Liver (tissue), 9 donors: ENCODE results near the gene NPAS2. TPM values are rescaled to one million over a fixed set of nuclear protein-coding genes. Genes with fewer than 3 reads are reported as not detected.

Experiments used
- DNase-seq: peaks from one replicate; pipeline ENCODE4 v3.0.0-alpha.2; 2017; ENCODE audit warnings: low spot score
- H3K27ac ChIP-seq, 2 donors: one replicate each; pipeline ENCODE4 v1.7.0; 2013; ENCODE audit warnings: inconsistent platforms in 2 of 2, low read length in 2 of 2, control low read depth in 1 of 2, low read depth in 1 of 2, mild to moderate bottlenecking in 1 of 2
- H3K27me3 ChIP-seq, 4 donors: one replicate each; pipeline versions ENCODE4 v1.6.1 to v1.7.0; 2013; ENCODE audit warnings: low read length in 3 of 4, inconsistent platforms in 1 of 4, mild to moderate bottlenecking in 1 of 4, moderate library complexity in 1 of 4; ENCODE audit not compliant: control insufficient read depth in 4 of 4, insufficient read depth in 4 of 4
- H3K36me3 ChIP-seq, 4 donors: one replicate each; pipeline versions ENCODE4 v1.6.1 to v1.7.0; 2013; ENCODE audit warnings: low read length in 3 of 4, mild to moderate bottlenecking in 3 of 4, low read depth in 1 of 4, moderate library complexity in 1 of 4; ENCODE audit not compliant: control insufficient read depth in 4 of 4, insufficient read depth in 3 of 4
- H3K4me1 ChIP-seq, 4 donors: one replicate each; pipeline versions ENCODE4 v1.6.1 to v1.7.0; 2013; ENCODE audit warnings: low read length in 3 of 4, mild to moderate bottlenecking in 3 of 4, moderate library complexity in 1 of 4; ENCODE audit not compliant: control insufficient read depth in 4 of 4, insufficient read depth in 4 of 4
- H3K4me3 ChIP-seq, 3 donors: one replicate each; pipeline versions ENCODE4 v1.6.1 to v1.7.0; 2013; ENCODE audit warnings: low read length in 3 of 3, control low read depth in 1 of 3, low read depth in 1 of 3, mild to moderate bottlenecking in 1 of 3
- H3K9ac ChIP-seq, 2 donors: one replicate each; pipeline ENCODE4 v1.7.0; 2013; ENCODE audit warnings: low read length in 2 of 2, mild to moderate bottlenecking in 2 of 2, moderate library complexity in 2 of 2, control low read depth in 1 of 2, low read depth in 1 of 2
- H3K9me3 ChIP-seq, 4 donors: one replicate each; pipeline versions ENCODE4 v1.6.1 to v1.7.0; 2013; ENCODE audit warnings: low read length in 3 of 4; ENCODE audit not compliant: control insufficient read depth in 4 of 4
- ATF3 ChIP-seq: IDR thresholded peaks from 2 replicates; pipeline ENCODE4 v1.6.1; 2016; ENCODE audit warnings: antibody characterized with exemption
- FOXA1 ChIP-seq: IDR thresholded peaks from 2 replicates; pipeline ENCODE4 v1.6.1; 2016; ENCODE audit warnings: antibody characterized with exemption
- FOXA2 ChIP-seq: IDR thresholded peaks from 2 replicates; pipeline ENCODE4 v1.6.1; 2016; ENCODE audit warnings: antibody characterized with exemption
- GABPA ChIP-seq, 2 donors: IDR thresholded peaks in 1 of 2; conservative IDR thresholded peaks in 1 of 2; 2 replicates each; pipeline ENCODE4 v1.6.1; 2016; ENCODE audit warnings: antibody characterized with exemption in 2 of 2, mild to moderate bottlenecking in 1 of 2, moderate library complexity in 1 of 2
- HNF4A ChIP-seq, 2 donors: conservative IDR thresholded peaks; 2 replicates each; pipeline ENCODE4 v1.6.1; 2016; ENCODE audit warnings: antibody characterized with exemption in 2 of 2, mild to moderate bottlenecking in 2 of 2
- HNF4G ChIP-seq: IDR thresholded peaks from 2 replicates; pipeline ENCODE4 v1.6.1; 2016; ENCODE audit warnings: antibody characterized with exemption
- JUND ChIP-seq, 2 donors: IDR thresholded peaks; 2 replicates each; pipeline ENCODE4 v1.6.1; 2016; ENCODE audit warnings: antibody characterized with exemption in 2 of 2
- SP1 ChIP-seq: IDR thresholded peaks from 2 replicates; pipeline ENCODE4 v1.6.1; 2018; ENCODE audit warnings: antibody characterized with exemption, mild to moderate bottlenecking
- TAF1 ChIP-seq: conservative IDR thresholded peaks from 2 replicates; pipeline ENCODE4 v1.6.1; 2016; ENCODE audit warnings: antibody characterized with exemption, mild to moderate bottlenecking
- YY1 ChIP-seq: IDR thresholded peaks from 2 replicates; pipeline ENCODE4 v1.6.1; 2016; ENCODE audit warnings: antibody characterized with exemption, mild to moderate bottlenecking
- WGBS: extraction: QIAGEN DNeasy Blood & Tissue Kit; methylation state at CpG from one replicate; pipeline ENCODE4 v1.1.7; 2013; 5-methylcytosine and 5-hydroxymethylcytosine counted together
- polyA plus RNA-seq, 2 donors: library from polyadenylated mRNA; stranded (reverse) in 1 of 2; unstranded in 1 of 2; fragments of 200-250 nt in 1 of 2; fragments of >200 nt in 1 of 2; fragmentation: Nextera tagmentation in 1 of 2; extraction: Ambion mirVana in 1 of 2; gene quantifications; one replicate each; pipeline versions ENCODE4 v1.2.1 to v1.2.3, GENCODE V29; 2013 to 2015
- total RNA-seq, 2 donors: library from RNA; depleted of rRNA; stranded (reverse); fragments of >200 nt; gene quantifications; one replicate each; pipeline ENCODE4 v1.2.3, GENCODE V29; 2014
- TF ChIP-seq, protein P1 (sequence below): fragments of 150-350 bp; IDR thresholded peaks from 2 replicates; pipeline ENCODE4 v1.5.1; 2017; ENCODE audit warnings: improper control_type of control experiment, low read depth, low read length; ENCODE audit not compliant: missing input control
- TF ChIP-seq, protein P2 (sequence below): IDR thresholded peaks from 2 replicates; pipeline ENCODE4 v1.6.1; 2016; ENCODE audit warnings: antibody characterized with exemption
- TF ChIP-seq, protein P3 (sequence below): IDR thresholded peaks from 2 replicates; pipeline ENCODE4 v1.6.1; 2016; ENCODE audit warnings: antibody characterized with exemption
- TF ChIP-seq, protein P4 (sequence below): IDR thresholded peaks from 2 replicates; pipeline ENCODE4 v1.6.1; 2016; ENCODE audit warnings: antibody characterized with exemption, mild to moderate bottlenecking
- donor health status: healthy.
- donor health status: healthy.
- donor health status: healthy.
- donor health status: healthy.
- donor health status: healthy.

Gene NPAS2
- total and polyA plus RNA-seq, 4 donors: 0.33 to 24.3 (median 6.6) TPM

- Histone ChIP-seq H3K9me3 (no peaks in the 10 kb centered on the region), H3K9ac (no peak overlapping the region), H3K36me3 (no peaks in the 10 kb centered on the region), H3K4me3 (no peak overlapping the region), H3K27ac (no peak overlapping the region), H3K4me1 (peaks cover 0 to 4% (median 2%) of the 10 kb centered on the region in 4 donors), H3K27me3 (no peaks in the 10 kb centered on the region)
- DNase-seq: no peak
- TF ChIP-seq SP1 (no peak), FOXA2 (no peak), TAF1 (no peak), YY1 (no peak), HNF4A (conservative IDR thresholded peaks at IDR 0.05) (no peak), JUND (IDR thresholded peaks at IDR 0.05) (no peak), HNF4G (no peak)
- TF ChIP-seq, protein P1, sequence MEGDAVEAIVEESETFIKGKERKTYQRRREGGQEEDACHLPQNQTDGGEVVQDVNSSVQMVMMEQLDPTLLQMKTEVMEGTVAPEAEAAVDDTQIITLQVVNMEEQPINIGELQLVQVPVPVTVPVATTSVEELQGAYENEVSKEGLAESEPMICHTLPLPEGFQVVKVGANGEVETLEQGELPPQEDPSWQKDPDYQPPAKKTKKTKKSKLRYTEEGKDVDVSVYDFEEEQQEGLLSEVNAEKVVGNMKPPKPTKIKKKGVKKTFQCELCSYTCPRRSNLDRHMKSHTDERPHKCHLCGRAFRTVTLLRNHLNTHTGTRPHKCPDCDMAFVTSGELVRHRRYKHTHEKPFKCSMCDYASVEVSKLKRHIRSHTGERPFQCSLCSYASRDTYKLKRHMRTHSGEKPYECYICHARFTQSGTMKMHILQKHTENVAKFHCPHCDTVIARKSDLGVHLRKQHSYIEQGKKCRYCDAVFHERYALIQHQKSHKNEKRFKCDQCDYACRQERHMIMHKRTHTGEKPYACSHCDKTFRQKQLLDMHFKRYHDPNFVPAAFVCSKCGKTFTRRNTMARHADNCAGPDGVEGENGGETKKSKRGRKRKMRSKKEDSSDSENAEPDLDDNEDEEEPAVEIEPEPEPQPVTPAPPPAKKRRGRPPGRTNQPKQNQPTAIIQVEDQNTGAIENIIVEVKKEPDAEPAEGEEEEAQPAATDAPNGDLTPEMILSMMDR: no peak
- 88% methylated on average over 5 of the region's 5 CpGs for WGBS
Observed at GRCh38 chr2:100796499-100797100, 23.3 kb upstream of the NPAS2 start.

GRCh38 chr2:100799686-100800085, 20.3 kb upstream of the NPAS2 start:
- WGBS: 92% methylated on average over 5 of the region's 5 CpGs
- DNase-seq: no peak
- Histone ChIP-seq H3K9me3 (no peaks in the 10 kb centered on the region), H3K4me1 (no peaks in the 10 kb centered on the region), H3K36me3 (no peaks in the 10 kb centered on the region), H3K4me3 (no peak overlapping the region), H3K27me3 (no peaks in the 10 kb centered on the region), H3K27ac (no peak overlapping the region), H3K9ac (no peak overlapping the region)
- no peak for TF ChIP-seq JUND (IDR thresholded peaks at IDR 0.05)
- no peak for TF ChIP-seq FOXA1
- no peak for TF ChIP-seq ATF3
- TF ChIP-seq, protein P2, sequence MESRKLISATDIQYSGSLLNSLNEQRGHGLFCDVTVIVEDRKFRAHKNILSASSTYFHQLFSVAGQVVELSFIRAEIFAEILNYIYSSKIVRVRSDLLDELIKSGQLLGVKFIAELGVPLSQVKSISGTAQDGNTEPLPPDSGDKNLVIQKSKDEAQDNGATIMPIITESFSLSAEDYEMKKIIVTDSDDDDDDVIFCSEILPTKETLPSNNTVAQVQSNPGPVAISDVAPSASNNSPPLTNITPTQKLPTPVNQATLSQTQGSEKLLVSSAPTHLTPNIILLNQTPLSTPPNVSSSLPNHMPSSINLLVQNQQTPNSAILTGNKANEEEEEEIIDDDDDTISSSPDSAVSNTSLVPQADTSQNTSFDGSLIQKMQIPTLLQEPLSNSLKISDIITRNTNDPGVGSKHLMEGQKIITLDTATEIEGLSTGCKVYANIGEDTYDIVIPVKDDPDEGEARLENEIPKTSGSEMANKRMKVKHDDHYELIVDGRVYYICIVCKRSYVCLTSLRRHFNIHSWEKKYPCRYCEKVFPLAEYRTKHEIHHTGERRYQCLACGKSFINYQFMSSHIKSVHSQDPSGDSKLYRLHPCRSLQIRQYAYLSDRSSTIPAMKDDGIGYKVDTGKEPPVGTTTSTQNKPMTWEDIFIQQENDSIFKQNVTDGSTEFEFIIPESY: no peak
- TF ChIP-seq, protein P3, sequence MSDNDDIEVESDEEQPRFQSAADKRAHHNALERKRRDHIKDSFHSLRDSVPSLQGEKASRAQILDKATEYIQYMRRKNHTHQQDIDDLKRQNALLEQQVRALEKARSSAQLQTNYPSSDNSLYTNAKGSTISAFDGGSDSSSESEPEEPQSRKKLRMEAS: no peak
- TF ChIP-seq, protein P4, sequence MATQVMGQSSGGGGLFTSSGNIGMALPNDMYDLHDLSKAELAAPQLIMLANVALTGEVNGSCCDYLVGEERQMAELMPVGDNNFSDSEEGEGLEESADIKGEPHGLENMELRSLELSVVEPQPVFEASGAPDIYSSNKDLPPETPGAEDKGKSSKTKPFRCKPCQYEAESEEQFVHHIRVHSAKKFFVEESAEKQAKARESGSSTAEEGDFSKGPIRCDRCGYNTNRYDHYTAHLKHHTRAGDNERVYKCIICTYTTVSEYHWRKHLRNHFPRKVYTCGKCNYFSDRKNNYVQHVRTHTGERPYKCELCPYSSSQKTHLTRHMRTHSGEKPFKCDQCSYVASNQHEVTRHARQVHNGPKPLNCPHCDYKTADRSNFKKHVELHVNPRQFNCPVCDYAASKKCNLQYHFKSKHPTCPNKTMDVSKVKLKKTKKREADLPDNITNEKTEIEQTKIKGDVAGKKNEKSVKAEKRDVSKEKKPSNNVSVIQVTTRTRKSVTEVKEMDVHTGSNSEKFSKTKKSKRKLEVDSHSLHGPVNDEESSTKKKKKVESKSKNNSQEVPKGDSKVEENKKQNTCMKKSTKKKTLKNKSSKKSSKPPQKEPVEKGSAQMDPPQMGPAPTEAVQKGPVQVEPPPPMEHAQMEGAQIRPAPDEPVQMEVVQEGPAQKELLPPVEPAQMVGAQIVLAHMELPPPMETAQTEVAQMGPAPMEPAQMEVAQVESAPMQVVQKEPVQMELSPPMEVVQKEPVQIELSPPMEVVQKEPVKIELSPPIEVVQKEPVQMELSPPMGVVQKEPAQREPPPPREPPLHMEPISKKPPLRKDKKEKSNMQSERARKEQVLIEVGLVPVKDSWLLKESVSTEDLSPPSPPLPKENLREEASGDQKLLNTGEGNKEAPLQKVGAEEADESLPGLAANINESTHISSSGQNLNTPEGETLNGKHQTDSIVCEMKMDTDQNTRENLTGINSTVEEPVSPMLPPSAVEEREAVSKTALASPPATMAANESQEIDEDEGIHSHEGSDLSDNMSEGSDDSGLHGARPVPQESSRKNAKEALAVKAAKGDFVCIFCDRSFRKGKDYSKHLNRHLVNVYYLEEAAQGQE: no peak
- TF ChIP-seq HNF4A (conservative IDR thresholded peaks at IDR 0.05): no peak
- no peak for TF ChIP-seq TAF1
- no peak for TF ChIP-seq GABPA (IDR thresholded peaks at IDR 0.05 in 1 of 2, conservative IDR thresholded peaks at IDR 0.05 in 1 of 2)
